HepG2 (cell line): Measurements from ENCODE around the gene ZNF22. TPM values are rescaled to one million over a fixed set of nuclear protein-coding genes. Genes with fewer than 3 reads are reported as not detected.

Experiments used
- ERF ChIP-seq: IDR thresholded peaks from 2 replicates; pipeline ENCODE4 v1.6.1; 2018; ENCODE audit warnings: missing biosample characterization, missing genetic modification reagents
- HMG20B ChIP-seq: conservative IDR thresholded peaks from 2 replicates; pipeline ENCODE4 v1.6.1; 2016; ENCODE audit warnings: missing genetic modification reagents, missing compliant biosample characterization
- MAF1 ChIP-seq: sonication (generic); formaldehyde crosslinking; IDR thresholded peaks from 2 replicates; pipeline ENCODE4 v1.5.0; 2020; ENCODE audit warnings: missing genetic modification reagents, borderline replicate concordance
- MED8 ChIP-seq: sonication (generic); formaldehyde crosslinking; IDR thresholded peaks from 2 replicates; pipeline ENCODE4 v1.8.1; 2023; ENCODE audit warnings: mild to moderate bottlenecking, missing genetic modification reagents; ENCODE audit not compliant: insufficient replicate concordance
- MIER2 ChIP-seq: IDR thresholded peaks from 2 replicates; pipeline ENCODE4 v1.6.1; 2016; ENCODE audit warnings: missing biosample characterization, missing genetic modification reagents
- NAIF1 ChIP-seq: sonication (generic); formaldehyde crosslinking; IDR thresholded peaks from 2 replicates; pipeline ENCODE4 v1.5.0; 2020; ENCODE audit warnings: mild to moderate bottlenecking, missing genetic modification reagents, borderline replicate concordance
- NR3C1 ChIP-seq: sonication (generic); formaldehyde crosslinking; IDR thresholded peaks from 2 replicates; pipeline ENCODE4 v1.4.0; 2020; ENCODE audit warnings: missing genetic modification reagents
- RBFOX2 ChIP-seq: fragments of 200-400 bp; formaldehyde crosslinking; IDR thresholded peaks from 2 replicates; pipeline ENCODE4 v1.6.1; 2017; ENCODE audit warnings: low read depth, mild to moderate bottlenecking, low read length
- REXO4 ChIP-seq: sonication (generic); formaldehyde crosslinking; IDR thresholded peaks from 2 replicates; pipeline ENCODE4 v1.8.0; 2022; ENCODE audit warnings: missing genetic modification reagents, mild to moderate bottlenecking, borderline replicate concordance
- RXRB ChIP-seq: IDR thresholded peaks from 2 replicates; pipeline ENCODE4 v1.6.1; 2016; ENCODE audit warnings: borderline replicate concordance, missing genetic modification reagents, missing compliant biosample characterization
- SMC3 ChIP-seq: IDR thresholded peaks from 2 replicates; pipeline ENCODE4 v1.6.1; 2011; ENCODE audit warnings: low read length, improper control_type of control experiment
- ZMAT3 ChIP-seq: sonication (generic); formaldehyde crosslinking; conservative IDR thresholded peaks from 2 replicates; pipeline ENCODE4 v1.7.0; 2021; ENCODE audit warnings: missing genetic modification reagents
- ZNF383 ChIP-seq: sonication (generic); formaldehyde crosslinking; IDR thresholded peaks from 2 replicates; pipeline ENCODE4 v1.4.0; 2020; ENCODE audit warnings: missing genetic modification reagents, mild to moderate bottlenecking, borderline replicate concordance
- ZNF468 ChIP-seq: sonication (generic); formaldehyde crosslinking; IDR thresholded peaks from 2 replicates; pipeline ENCODE4 v1.8.0; 2022; ENCODE audit warnings: mild to moderate bottlenecking, moderate library complexity, missing genetic modification reagents
- ZNF614 ChIP-seq: IDR thresholded peaks from 2 replicates; pipeline ENCODE4 v1.6.1; 2018; ENCODE audit warnings: missing biosample characterization, missing genetic modification reagents, inconsistent platforms, borderline replicate concordance
- polyA plus RNA-seq, 8 experiments: library from polyadenylated mRNA; depleted of rRNA in 3 of 8; stranded (reverse) in 7 of 8; unstranded in 1 of 8; fragments of >200 nt; fragmentation: Illumina TruSeq in 4 of 8; extraction: Trizol in 4 of 8; gene quantifications; 2 replicates each; pipeline versions ENCODE4 v1.2.1 to v1.2.3, GENCODE V29; 2011 to 2016; ENCODE audit warnings: low read depth in 4 of 8, missing spikeins in 1 of 8, mixed read lengths in 1 of 8; ENCODE audit not compliant: insufficient read depth in 1 of 8
- total RNA-seq, 5 experiments: library from RNA; depleted of rRNA; stranded (reverse); fragments of >200 nt; fragmentation: Illumina TruSeq; extraction: Trizol; gene quantifications; 2 replicates each; pipeline ENCODE4 v1.2.3, GENCODE V29; 2016; ENCODE audit warnings: low read depth in 1 of 5
- TF ChIP-seq, protein P1 (sequence below), 2 experiments: fragments of 450-650 bp in 1 of 2; sonication (generic) in 1 of 2; formaldehyde crosslinking in 1 of 2; IDR thresholded peaks; 2 replicates each; pipeline versions ENCODE4 v1.6.1 to v1.8.0; 2016 to 2022; ENCODE audit warnings: antibody characterized with exemption in 1 of 2, mild to moderate bottlenecking in 1 of 2, missing genetic modification reagents in 1 of 2
- TF ChIP-seq, protein P2 (sequence below): IDR thresholded peaks from 2 replicates; pipeline ENCODE4 v1.6.1; 2016; ENCODE audit warnings: mild to moderate bottlenecking, missing biosample characterization, missing genetic modification reagents
- TF ChIP-seq, protein P3 (sequence below): IDR thresholded peaks from 2 replicates; pipeline ENCODE4 v1.6.1; 2016

The ZNF22 gene
- total and polyA plus RNA-seq, 2 of the 13 experiments (the other 11 are each of a cell fraction or from before 2014, with no cell fraction given): 0.40 to 1.3 TPM

DNA sequence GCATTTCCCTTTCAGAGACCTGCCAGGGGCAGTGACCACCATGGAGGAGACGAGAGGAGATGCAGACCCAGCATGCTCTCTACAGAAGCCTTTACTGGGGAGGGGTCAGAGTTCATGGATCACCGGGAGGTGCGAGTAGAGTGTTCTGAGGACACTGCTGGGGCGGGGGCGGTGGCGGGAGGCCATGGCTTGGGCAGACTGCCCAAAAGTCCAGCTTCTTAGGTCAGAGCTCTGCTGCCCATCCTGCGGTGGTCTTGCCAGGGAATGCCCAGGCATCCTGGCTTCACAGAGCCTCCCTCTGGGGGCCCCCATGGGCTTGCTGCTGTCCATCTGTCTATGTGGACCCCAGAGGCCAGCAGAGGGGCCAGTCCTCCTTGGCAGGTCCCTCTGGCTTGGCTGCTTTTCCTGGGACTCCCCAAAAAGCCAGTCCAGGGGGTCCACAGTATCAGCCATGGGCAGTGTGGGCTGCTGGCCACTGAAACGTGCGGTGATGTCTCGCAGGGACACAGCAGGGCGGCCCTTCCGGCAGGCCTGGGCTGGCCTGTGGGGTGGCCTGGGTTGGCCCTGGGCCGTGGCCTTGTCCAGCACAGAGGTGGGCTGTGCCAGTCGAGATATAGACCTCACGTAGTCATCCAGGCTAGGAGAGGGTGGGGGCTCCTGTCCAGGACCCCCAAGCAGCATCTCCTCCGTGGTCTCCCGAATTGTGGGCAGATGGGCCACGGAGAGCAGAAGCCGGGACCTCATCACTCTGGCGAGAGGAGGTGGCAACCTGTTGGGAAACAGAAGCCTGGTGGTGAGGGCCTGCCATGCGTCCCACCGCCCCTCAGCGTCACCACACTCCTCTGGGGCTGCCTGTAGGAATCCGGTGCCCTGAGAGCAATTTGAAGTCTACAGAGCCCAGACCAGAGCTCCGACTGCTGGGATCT lies 23.2 kb upstream of the ZNF22 start (continued):
- TF ChIP-seq RBFOX2: peak; percentile 98
- TF ChIP-seq, protein P1, sequence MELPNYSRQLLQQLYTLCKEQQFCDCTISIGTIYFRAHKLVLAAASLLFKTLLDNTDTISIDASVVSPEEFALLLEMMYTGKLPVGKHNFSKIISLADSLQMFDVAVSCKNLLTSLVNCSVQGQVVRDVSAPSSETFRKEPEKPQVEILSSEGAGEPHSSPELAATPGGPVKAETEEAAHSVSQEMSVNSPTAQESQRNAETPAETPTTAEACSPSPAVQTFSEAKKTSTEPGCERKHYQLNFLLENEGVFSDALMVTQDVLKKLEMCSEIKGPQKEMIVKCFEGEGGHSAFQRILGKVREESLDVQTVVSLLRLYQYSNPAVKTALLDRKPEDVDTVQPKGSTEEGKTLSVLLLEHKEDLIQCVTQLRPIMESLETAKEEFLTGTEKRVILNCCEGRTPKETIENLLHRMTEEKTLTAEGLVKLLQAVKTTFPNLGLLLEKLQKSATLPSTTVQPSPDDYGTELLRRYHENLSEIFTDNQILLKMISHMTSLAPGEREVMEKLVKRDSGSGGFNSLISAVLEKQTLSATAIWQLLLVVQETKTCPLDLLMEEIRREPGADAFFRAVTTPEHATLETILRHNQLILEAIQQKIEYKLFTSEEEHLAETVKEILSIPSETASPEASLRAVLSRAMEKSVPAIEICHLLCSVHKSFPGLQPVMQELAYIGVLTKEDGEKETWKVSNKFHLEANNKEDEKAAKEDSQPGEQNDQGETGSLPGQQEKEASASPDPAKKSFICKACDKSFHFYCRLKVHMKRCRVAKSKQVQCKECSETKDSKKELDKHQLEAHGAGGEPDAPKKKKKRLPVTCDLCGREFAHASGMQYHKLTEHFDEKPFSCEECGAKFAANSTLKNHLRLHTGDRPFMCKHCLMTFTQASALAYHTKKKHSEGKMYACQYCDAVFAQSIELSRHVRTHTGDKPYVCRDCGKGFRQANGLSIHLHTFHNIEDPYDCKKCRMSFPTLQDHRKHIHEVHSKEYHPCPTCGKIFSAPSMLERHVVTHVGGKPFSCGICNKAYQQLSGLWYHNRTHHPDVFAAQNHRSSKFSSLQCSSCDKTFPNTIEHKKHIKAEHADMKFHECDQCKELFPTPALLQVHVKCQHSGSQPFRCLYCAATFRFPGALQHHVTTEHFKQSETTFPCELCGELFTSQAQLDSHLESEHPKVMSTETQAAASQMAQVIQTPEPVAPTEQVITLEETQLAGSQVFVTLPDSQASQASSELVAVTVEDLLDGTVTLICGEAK (IDR thresholded peaks at IDR 0.05): no peak
- TF ChIP-seq, protein P1 (CRISPR knock-in tag; IDR thresholded peaks at IDR 0.05): peak; percentile 51; the same call in 1 of the 2 replicates
- TF ChIP-seq MED8: no peak
- peak; percentile 52 for TF ChIP-seq ZMAT3 (CRISPR knock-in tag)
- no peak for TF ChIP-seq ZNF383
- TF ChIP-seq ZNF614: no peak
- no peak for TF ChIP-seq NR3C1 (CRISPR knock-in tag)
- TF ChIP-seq ZNF468 (CRISPR knock-in tag): no peak
- TF ChIP-seq SMC3: no peak
- no peak for TF ChIP-seq REXO4 (CRISPR knock-in tag)
- TF ChIP-seq, protein P2, sequence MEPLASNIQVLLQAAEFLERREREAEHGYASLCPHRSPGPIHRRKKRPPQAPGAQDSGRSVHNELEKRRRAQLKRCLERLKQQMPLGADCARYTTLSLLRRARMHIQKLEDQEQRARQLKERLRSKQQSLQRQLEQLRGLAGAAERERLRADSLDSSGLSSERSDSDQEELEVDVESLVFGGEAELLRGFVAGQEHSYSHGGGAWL (CRISPR knock-in tag): peak; percentile 72
- 0 out of 2 replicates have a peak, but pooled peaks have one; percentile 15 for TF ChIP-seq HMG20B (CRISPR knock-in tag)
- no peak for TF ChIP-seq ERF (CRISPR knock-in tag)
- no peak for TF ChIP-seq NAIF1 (CRISPR knock-in tag)
- TF ChIP-seq, protein P3, sequence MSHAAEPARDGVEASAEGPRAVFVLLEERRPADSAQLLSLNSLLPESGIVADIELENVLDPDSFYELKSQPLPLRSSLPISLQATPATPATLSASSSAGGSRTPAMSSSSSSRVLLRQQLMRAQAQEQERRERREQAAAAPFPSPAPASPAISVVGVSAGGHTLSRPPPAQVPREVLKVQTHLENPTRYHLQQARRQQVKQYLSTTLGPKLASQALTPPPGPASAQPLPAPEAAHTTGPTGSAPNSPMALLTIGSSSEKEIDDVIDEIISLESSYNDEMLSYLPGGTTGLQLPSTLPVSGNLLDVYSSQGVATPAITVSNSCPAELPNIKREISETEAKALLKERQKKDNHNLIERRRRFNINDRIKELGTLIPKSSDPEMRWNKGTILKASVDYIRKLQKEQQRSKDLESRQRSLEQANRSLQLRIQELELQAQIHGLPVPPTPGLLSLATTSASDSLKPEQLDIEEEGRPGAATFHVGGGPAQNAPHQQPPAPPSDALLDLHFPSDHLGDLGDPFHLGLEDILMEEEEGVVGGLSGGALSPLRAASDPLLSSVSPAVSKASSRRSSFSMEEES (CRISPR knock-in tag): 0 out of 2 replicates have a peak, but pooled peaks have one; percentile 35
- no peak for TF ChIP-seq MIER2 (CRISPR knock-in tag)
- no peak for TF ChIP-seq MAF1 (CRISPR knock-in tag)
- no peak; the same call in 1 of the 2 replicates for TF ChIP-seq RXRB (CRISPR knock-in tag)
